PC-3 (cell line): ENCODE data around the gene CHRM5.

ENCODE experiments used
- EZH2 ChIP-seq: fragments of 300-600 bp; sonication (generic); IDR thresholded peaks from one replicate; pipeline ENCODE4 v1.6.1; 2017; ENCODE audit warnings: antibody characterized with exemption, mild to moderate bottlenecking, low read length; ENCODE audit not compliant: unreplicated experiment
- EZH2phosphoT487 ChIP-seq: fragments of 300-600 bp; sonication (generic); IDR thresholded peaks from 2 replicates; pipeline ENCODE4 v1.6.1; 2018; ENCODE audit warnings: mild to moderate bottlenecking, antibody characterized with exemption, low read length, borderline replicate concordance
- TF ChIP-seq, protein P1 (sequence below): fragments of 300-600 bp; sonication (generic); conservative IDR thresholded peaks from 2 replicates; pipeline ENCODE4 v1.5.1; 2017; ENCODE audit warnings: antibody characterized with exemption, low read depth, mild to moderate bottlenecking, low read length

DNA sequence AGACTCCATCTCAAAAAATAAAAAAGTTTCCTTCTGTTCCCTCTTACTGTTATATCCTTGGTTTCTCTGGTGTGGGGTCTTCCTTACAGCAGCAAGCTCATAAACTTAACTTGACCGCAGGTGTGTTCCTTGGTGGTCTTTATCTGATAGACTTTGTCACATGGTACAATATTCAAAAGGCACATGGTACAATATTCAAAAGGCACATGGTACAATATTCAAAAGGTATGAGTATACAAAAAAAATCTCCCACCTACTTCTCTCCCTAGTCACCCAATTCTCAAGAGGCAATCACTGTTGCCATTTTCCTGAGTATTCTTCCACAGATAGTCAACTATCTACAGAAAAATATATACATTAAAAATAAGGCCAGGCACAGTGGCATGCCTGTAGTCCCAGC, 138.1 kb downstream of the CHRM5 start:
- TF ChIP-seq, protein P1, sequence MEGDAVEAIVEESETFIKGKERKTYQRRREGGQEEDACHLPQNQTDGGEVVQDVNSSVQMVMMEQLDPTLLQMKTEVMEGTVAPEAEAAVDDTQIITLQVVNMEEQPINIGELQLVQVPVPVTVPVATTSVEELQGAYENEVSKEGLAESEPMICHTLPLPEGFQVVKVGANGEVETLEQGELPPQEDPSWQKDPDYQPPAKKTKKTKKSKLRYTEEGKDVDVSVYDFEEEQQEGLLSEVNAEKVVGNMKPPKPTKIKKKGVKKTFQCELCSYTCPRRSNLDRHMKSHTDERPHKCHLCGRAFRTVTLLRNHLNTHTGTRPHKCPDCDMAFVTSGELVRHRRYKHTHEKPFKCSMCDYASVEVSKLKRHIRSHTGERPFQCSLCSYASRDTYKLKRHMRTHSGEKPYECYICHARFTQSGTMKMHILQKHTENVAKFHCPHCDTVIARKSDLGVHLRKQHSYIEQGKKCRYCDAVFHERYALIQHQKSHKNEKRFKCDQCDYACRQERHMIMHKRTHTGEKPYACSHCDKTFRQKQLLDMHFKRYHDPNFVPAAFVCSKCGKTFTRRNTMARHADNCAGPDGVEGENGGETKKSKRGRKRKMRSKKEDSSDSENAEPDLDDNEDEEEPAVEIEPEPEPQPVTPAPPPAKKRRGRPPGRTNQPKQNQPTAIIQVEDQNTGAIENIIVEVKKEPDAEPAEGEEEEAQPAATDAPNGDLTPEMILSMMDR = no peak
- TF ChIP-seq EZH2phosphoT487 (no peak), EZH2 (no peak)
